GM10266 (cell line): ENCODE measurements around the gene STIM1.

Source experiments
- DNase-seq: peaks from one replicate; pipeline ENCODE4 v3.0.0; 2012; ENCODE audit errors: extremely low spot score
- CTCF ChIP-seq: IDR thresholded peaks from 2 replicates; pipeline ENCODE4 v1.5.1; 2012; ENCODE audit warnings: mild to moderate bottlenecking, low read depth; ENCODE audit not compliant: control insufficient read depth, insufficient read depth; ENCODE audit errors: missing control alignments

The STIM1 gene

GRCh38 chr11:3815845-3816244, 39.6 kb upstream of the STIM1 start:
- TF ChIP-seq CTCF, result no peak

GRCh38 chr11:3816673-3817072, 38.8 kb upstream of the STIM1 start:
- no peak for TF ChIP-seq CTCF
- no peak for DNase-seq

More at GRCh38 chr11:3815845-3816244, 39.6 kb upstream of the STIM1 start:
- no peak for DNase-seq

- no peak for TF ChIP-seq CTCF
- no peak for DNase-seq
Observed at GRCh38 chr11:3817181-3817800, 38.2 kb upstream of the STIM1 start.

GRCh38 chr11:3820971-3821370, 34.5 kb upstream of the STIM1 start:
- TF ChIP-seq CTCF, result no peak
- DNase-seq, result no peak

- no peak for TF ChIP-seq CTCF
- DNase-seq, result no peak
Observed at GRCh38 chr11:3822312-3822711, 33.2 kb upstream of the STIM1 start.

- TF ChIP-seq CTCF, result no peak
- DNase-seq, result no peak
Observed at GRCh38 chr11:3823303-3823702, 32.2 kb upstream of the STIM1 start.

GRCh38 chr11:3823762-3824506, 31.5 kb upstream of the STIM1 start:
- no peak for TF ChIP-seq CTCF
- no peak for DNase-seq
